ENCODE measurements around the gene NFX1.

DNA sequence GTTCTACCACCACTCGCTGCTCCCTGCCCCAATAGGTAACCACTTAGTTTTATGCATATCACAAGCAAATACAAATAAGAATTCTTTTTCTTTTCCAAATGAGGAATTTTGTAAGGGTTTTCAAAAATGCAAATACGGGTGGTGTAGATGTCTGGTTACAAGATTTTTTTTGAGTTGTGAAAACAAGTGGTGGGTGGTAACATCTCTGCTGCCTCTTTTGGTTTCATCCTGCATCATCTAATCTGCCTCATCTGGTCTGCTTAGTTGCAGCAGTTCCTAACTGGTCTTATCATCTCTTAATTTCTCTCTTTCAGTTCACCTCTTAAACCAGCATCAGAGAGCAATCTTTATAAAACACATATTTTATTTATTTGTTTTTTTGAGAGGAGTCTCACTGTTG lies 5.3 kb downstream of the NFX1 start:
- TF ChIP-seq TAF1 (IDR thresholded peaks at IDR 0.05; ENCODE audit: borderline replicate concordance, insufficient read depth, low read length) (no peak), POLR2AphosphoS5 (IDR thresholded peaks at IDR 0.05; ENCODE audit: low read depth, low read length) (no peak), SIN3A (IDR thresholded peaks at IDR 0.05; ENCODE audit: borderline replicate concordance, insufficient read depth, low read length) (no peak)

Measured in PFSK-1 (cell line).